Esophagus muscularis mucosa (tissue), 3 donors: ENCODE data around the gene CCDC63.

Experiments used
- POLR2A ChIP-seq: fragments of 450-650 bp; IDR thresholded peaks from one replicate; pipeline ENCODE4 v1.6.1; 2017; ENCODE audit warnings: antibody characterized with exemption, moderate library complexity, mild to moderate bottlenecking, low read depth
- POLR2AphosphoS5 ChIP-seq, 2 donors: sonication (generic); formaldehyde crosslinking; IDR thresholded peaks; one replicate each; pipeline ENCODE4 v1.6.1; 2017; ENCODE audit warnings: antibody characterized with exemption in 2 of 2
- TF ChIP-seq, protein P1 (sequence below), 3 experiments: fragments of 200-600 bp in 2 of 3; fragments of 450-650 bp in 1 of 3; sonication (generic) in 2 of 3; IDR thresholded peaks; one replicate each; pipeline ENCODE4 v1.5.1; 2017 to 2019; ENCODE audit warnings: antibody characterized with exemption in 3 of 3, mild to moderate bottlenecking in 2 of 3, moderate library complexity in 1 of 3

DNA sequence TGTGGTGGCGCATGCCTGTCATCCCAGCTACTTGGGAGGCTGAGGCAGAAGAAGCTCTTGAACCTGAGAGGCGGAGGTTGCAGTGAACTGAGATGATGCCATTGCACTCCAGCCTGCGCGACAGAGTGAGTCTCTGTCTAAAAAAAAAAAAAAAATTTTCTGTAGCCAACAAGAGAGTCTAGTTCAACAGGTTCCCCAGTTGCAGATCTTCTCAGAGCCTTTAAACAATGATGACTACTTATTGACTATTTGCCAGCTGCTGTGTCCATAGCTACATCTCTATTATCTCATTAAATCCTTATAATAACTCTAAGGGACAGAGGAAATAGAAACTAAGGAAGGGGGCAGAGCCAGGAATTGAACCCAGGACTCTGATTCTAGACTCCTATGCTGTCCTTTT is 88.8 kb downstream of the CCDC63 start:
- TF ChIP-seq POLR2A: no peak
- TF ChIP-seq, protein P1, sequence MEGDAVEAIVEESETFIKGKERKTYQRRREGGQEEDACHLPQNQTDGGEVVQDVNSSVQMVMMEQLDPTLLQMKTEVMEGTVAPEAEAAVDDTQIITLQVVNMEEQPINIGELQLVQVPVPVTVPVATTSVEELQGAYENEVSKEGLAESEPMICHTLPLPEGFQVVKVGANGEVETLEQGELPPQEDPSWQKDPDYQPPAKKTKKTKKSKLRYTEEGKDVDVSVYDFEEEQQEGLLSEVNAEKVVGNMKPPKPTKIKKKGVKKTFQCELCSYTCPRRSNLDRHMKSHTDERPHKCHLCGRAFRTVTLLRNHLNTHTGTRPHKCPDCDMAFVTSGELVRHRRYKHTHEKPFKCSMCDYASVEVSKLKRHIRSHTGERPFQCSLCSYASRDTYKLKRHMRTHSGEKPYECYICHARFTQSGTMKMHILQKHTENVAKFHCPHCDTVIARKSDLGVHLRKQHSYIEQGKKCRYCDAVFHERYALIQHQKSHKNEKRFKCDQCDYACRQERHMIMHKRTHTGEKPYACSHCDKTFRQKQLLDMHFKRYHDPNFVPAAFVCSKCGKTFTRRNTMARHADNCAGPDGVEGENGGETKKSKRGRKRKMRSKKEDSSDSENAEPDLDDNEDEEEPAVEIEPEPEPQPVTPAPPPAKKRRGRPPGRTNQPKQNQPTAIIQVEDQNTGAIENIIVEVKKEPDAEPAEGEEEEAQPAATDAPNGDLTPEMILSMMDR (IDR thresholded peaks at IDR 0.05): no peak
- no peak for TF ChIP-seq POLR2AphosphoS5 (IDR thresholded peaks at IDR 0.05)
